H1 (cell line): ENCODE results near the gene SNRPB2. TPM values are rescaled to one million over a fixed set of nuclear protein-coding genes. Genes with fewer than 3 reads are reported as not detected.

ENCODE experiments used
- CTCF ChIA-PET: fragments of 300-600 bp; sonication (Branson Sonifier 250); formaldehyde crosslinking; loops from one replicate; lab custom pipeline; 2021; ENCODE audit not compliant: partially characterized antibody; lab: Charles Lee
- POLR2A ChIA-PET: fragments of 300-600 bp; sonication (Branson Sonifier 250); formaldehyde crosslinking; loops from one replicate; lab custom pipeline; 2021; ENCODE audit warnings: inconsistent platforms; ENCODE audit not compliant: partially characterized antibody; lab: Charles Lee
- DNase-seq, 2 experiments: peaks; one replicate each; pipeline versions ENCODE4 v3.0.0 to v3.0.0-alpha.2; 2010 to 2022; ENCODE audit warnings: low spot score in 2 of 2, low read depth in 1 of 2, mixed read lengths in 1 of 2
- FAIRE-seq: peaks from 2 replicates; lab custom pipeline; 2011; peaks lifted over from hg19 to GRCh38; lab: Jason Lieb, UNC
- H2AFZ ChIP-seq: 2 replicates; pipeline ENCODE4 v1.8.1; 2012; ENCODE audit warnings: low read length, inconsistent platforms
- H2AK5ac ChIP-seq: 2 replicates; pipeline ENCODE4 v1.6.1; 2013; ENCODE audit warnings: low read depth, low read length
- H2BK120ac ChIP-seq: replicated peaks from 2 replicates; pipeline ENCODE3; 2013; ENCODE audit warnings: low read depth, low read length, inconsistent platforms
- H2BK12ac ChIP-seq: 2 replicates; pipeline ENCODE4 v1.6.1; 2013; ENCODE audit warnings: low read depth, low read length
- H2BK15ac ChIP-seq: 2 replicates; pipeline ENCODE4 v1.6.1; 2013; ENCODE audit warnings: low read length
- H2BK20ac ChIP-seq: 2 replicates; pipeline ENCODE4 v1.6.1; 2013; ENCODE audit warnings: low read length
- H2BK5ac ChIP-seq: 2 replicates; pipeline ENCODE4 v1.6.1; 2013; ENCODE audit warnings: low read depth, low read length
- H3K14ac ChIP-seq: 2 replicates; pipeline ENCODE4 v1.6.1; 2013; ENCODE audit warnings: inconsistent platforms; ENCODE audit not compliant: insufficient read length
- H3K18ac ChIP-seq: 2 replicates; pipeline ENCODE4 v1.6.1; 2013; ENCODE audit warnings: low read length; ENCODE audit errors: extremely low read depth
- H3K23ac ChIP-seq: 2 replicates; pipeline ENCODE4 v1.6.1; 2013; ENCODE audit warnings: inconsistent platforms; ENCODE audit not compliant: insufficient read length
- H3K23me2 ChIP-seq: 2 replicates; pipeline ENCODE4 v1.6.1; 2013; ENCODE audit warnings: low read depth, low read length
- H3K27ac ChIP-seq: 2 replicates; pipeline ENCODE4 v1.6.1; 2011; ENCODE audit warnings: low read depth, low read length, inconsistent platforms
- H3K27me3 ChIP-seq, 4 experiments: replicated peaks in 1 of 4; 1 replicate in 1 of 4; 2 replicates in 3 of 4; pipeline versions ENCODE4 v1.6.1 to v1.8.1; 2011 to 2013; ENCODE audit warnings: low read length in 3 of 4, mild to moderate bottlenecking in 3 of 4, inconsistent platforms in 2 of 4, mixed read lengths in 2 of 4, moderate library complexity in 1 of 4; ENCODE audit not compliant: control insufficient read depth in 3 of 4, insufficient read depth in 3 of 4; ENCODE audit errors: extremely low read depth in 1 of 4
- H3K36me3 ChIP-seq, 4 experiments: 2 replicates each; pipeline versions ENCODE4 v1.6.1 to v1.8.1; 2011 to 2013; ENCODE audit warnings: mild to moderate bottlenecking in 4 of 4, low read length in 3 of 4, moderate library complexity in 2 of 4, control low read depth in 1 of 4, inconsistent platforms in 1 of 4; ENCODE audit not compliant: insufficient read depth in 4 of 4, control insufficient read depth in 2 of 4
- H3K4ac ChIP-seq: replicated peaks from 2 replicates; pipeline ENCODE3; 2013; ENCODE audit warnings: low read length, low read depth, mixed read lengths, inconsistent platforms; ENCODE audit not compliant: insufficient read length
- H3K4me1 ChIP-seq, 4 experiments: replicated peaks in 1 of 4; 1 replicate in 1 of 4; 2 replicates in 3 of 4; pipeline versions ENCODE4 v1.6.1 to v1.8.1; 2011 to 2013; ENCODE audit warnings: low read length in 3 of 4, inconsistent platforms in 2 of 4, mixed read lengths in 1 of 4; ENCODE audit not compliant: insufficient read depth in 4 of 4, control insufficient read depth in 3 of 4
- H3K4me2 ChIP-seq, 2 experiments: 2 replicates each; pipeline versions ENCODE4 v1.6.1 to v1.8.1; 2011 to 2013; ENCODE audit warnings: low read depth in 2 of 2, low read length in 2 of 2, control low read depth in 1 of 2, inconsistent platforms in 1 of 2, mild to moderate bottlenecking in 1 of 2; ENCODE audit not compliant: insufficient read depth in 1 of 2
- H3K4me3 ChIP-seq, 4 experiments: fragments of 200-600, 300-600 bp in 1 of 4; sonication (generic), shearing (Covaris generic), sonication (Bioruptor Twin) in 1 of 4; 2 replicates each; pipeline versions ENCODE4 v1.5.1 to v1.8.1; 2011 to 2016; ENCODE audit warnings: low read length in 4 of 4, low read depth in 3 of 4, control low read depth in 2 of 4, inconsistent platforms in 2 of 4, mild to moderate bottlenecking in 2 of 4, mixed read lengths in 1 of 4, moderate library complexity in 1 of 4; ENCODE audit not compliant: insufficient read depth in 2 of 4; ENCODE audit errors: extremely low read depth in 1 of 4
- H3K56ac ChIP-seq: replicated peaks from 2 replicates; pipeline ENCODE3; 2013; ENCODE audit warnings: low read depth, mild to moderate bottlenecking, mixed read lengths, low read length, inconsistent platforms; ENCODE audit not compliant: insufficient read length
- H3K79me1 ChIP-seq: 2 replicates; pipeline ENCODE4 v1.6.1; 2013; ENCODE audit warnings: low read depth, low read length, control low read depth
- H3K79me2 ChIP-seq, 2 experiments: 2 replicates each; pipeline versions ENCODE4 v1.6.1 to v1.8.1; 2012 to 2013; ENCODE audit warnings: low read length in 2 of 2, mild to moderate bottlenecking in 2 of 2, inconsistent platforms in 1 of 2; ENCODE audit not compliant: insufficient read depth in 2 of 2, control insufficient read depth in 1 of 2
- H3K9ac ChIP-seq, 4 experiments: replicated peaks in 1 of 4; 1 replicate in 1 of 4; 2 replicates in 3 of 4; pipeline versions ENCODE4 v1.6.1 to v1.8.1; 2011 to 2013; ENCODE audit warnings: low read depth in 3 of 4, low read length in 3 of 4, control low read depth in 2 of 4, mild to moderate bottlenecking in 2 of 4, moderate library complexity in 2 of 4, inconsistent platforms in 1 of 4; ENCODE audit errors: extremely low read depth in 1 of 4
- H3K9me3 ChIP-seq, 2 experiments: 2 replicates each; pipeline versions ENCODE4 v1.6.1 to v1.8.1; 2012 to 2013; ENCODE audit warnings: mild to moderate bottlenecking in 2 of 2, moderate library complexity in 2 of 2, control low read depth in 1 of 2, inconsistent platforms in 1 of 2, low read depth in 1 of 2, low read length in 1 of 2, mixed read lengths in 1 of 2; ENCODE audit not compliant: insufficient read depth in 2 of 2
- H4K20me1 ChIP-seq, 2 experiments: replicated peaks in 1 of 2; 2 replicates each; pipeline versions ENCODE3 to v1.8.1; 2011 to 2013; ENCODE audit warnings: inconsistent platforms in 2 of 2, low read length in 2 of 2, mild to moderate bottlenecking in 1 of 2; ENCODE audit not compliant: insufficient read depth in 2 of 2, control insufficient read depth in 1 of 2
- H4K5ac ChIP-seq: 2 replicates; pipeline ENCODE4 v1.6.1; 2013; ENCODE audit warnings: low read length, low read depth, mixed read lengths, inconsistent platforms; ENCODE audit not compliant: insufficient read length
- H4K8ac ChIP-seq: 2 replicates; pipeline ENCODE4 v1.8.0; 2013; ENCODE audit warnings: mild to moderate bottlenecking, moderate library complexity, low read length, inconsistent platforms; ENCODE audit not compliant: insufficient read depth; ENCODE audit errors: extremely low read depth
- H4K91ac ChIP-seq: replicated peaks from 2 replicates; pipeline ENCODE3; 2013; ENCODE audit warnings: low read length, mixed read lengths, inconsistent platforms; ENCODE audit not compliant: insufficient read length
- BACH1 ChIP-seq: IDR thresholded peaks from 2 replicates; pipeline ENCODE4 v1.6.1; 2012; ENCODE audit warnings: low read length, improper control_type of control experiment
- CBX5 ChIP-seq: fragments of 300-800, 300-1000 bp; sonication (generic); IDR thresholded peaks from 2 replicates; pipeline ENCODE4 v1.7.1; 2016; ENCODE audit warnings: antibody characterized with exemption, low read length, low read depth
- CREB1 ChIP-seq: IDR thresholded peaks from 2 replicates; pipeline ENCODE4 v1.6.1; 2012; ENCODE audit warnings: inconsistent platforms
- HDAC2 ChIP-seq, 2 experiments: fragments of 300-600 bp in 1 of 2; sonication (generic) in 1 of 2; IDR thresholded peaks; 2 replicates each; pipeline ENCODE4 v1.6.1; 2011 to 2012; ENCODE audit warnings: low read depth in 2 of 2, low read length in 2 of 2, mild to moderate bottlenecking in 2 of 2, moderate library complexity in 2 of 2, borderline replicate concordance in 1 of 2, inconsistent platforms in 1 of 2
- NANOG ChIP-seq: IDR thresholded peaks from 2 replicates; pipeline ENCODE4 v1.6.1; 2011; ENCODE audit warnings: low read length, low read depth, mild to moderate bottlenecking, inconsistent platforms; ENCODE audit not compliant: insufficient read depth, poor library complexity, severe bottlenecking
- NRF1 ChIP-seq: IDR thresholded peaks from 2 replicates; pipeline ENCODE4 v1.6.1; 2011; ENCODE audit warnings: mild to moderate bottlenecking, low read depth, low read length, improper control_type of control experiment
- POU5F1 ChIP-seq: IDR thresholded peaks from 2 replicates; pipeline ENCODE4 v1.6.1; 2011; ENCODE audit warnings: low read depth, mild to moderate bottlenecking, low read length, moderate library complexity
- RXRA ChIP-seq: IDR thresholded peaks from 2 replicates; pipeline ENCODE4 v1.6.1; 2011; ENCODE audit warnings: low read depth, mild to moderate bottlenecking, low read length, moderate library complexity; ENCODE audit not compliant: insufficient read depth
- USF2 ChIP-seq: IDR thresholded peaks from 2 replicates; pipeline ENCODE4 v1.6.1; 2011; ENCODE audit warnings: low read length, improper control_type of control experiment
- YY1 ChIP-seq: IDR thresholded peaks from 2 replicates; pipeline ENCODE4 v1.6.1; 2011; ENCODE audit warnings: low read depth, mild to moderate bottlenecking, low read length
- polyA plus RNA-seq, 7 experiments: library from polyadenylated mRNA; depleted of rRNA in 3 of 7; stranded (reverse) in 5 of 7; unstranded in 2 of 7; fragments of >200 nt in 5 of 7; fragments of 200-250 nt in 2 of 7; gene quantifications; 1 replicate in 5 of 7; 2 replicates in 1 of 7; 4 replicates in 1 of 7; pipeline versions ENCODE4 v1.2.1 to v1.2.3, GENCODE V29; 2011 to 2013; ENCODE audit warnings: missing spikeins in 2 of 7, mixed read lengths in 2 of 7
- total RNA-seq: library from RNA; stranded (reverse); fragmentation: NEBNext Ultra II Directional; extraction: Animal tissue kit (Norgen Biotek cat#: 25700); gene quantifications from 2 replicates; pipeline ENCODE4 v1.2.1, GENCODE V29; 2021
- TF ChIP-seq, protein P1 (sequence below): IDR thresholded peaks from 2 replicates; pipeline ENCODE4 v1.6.1; 2012; ENCODE audit warnings: inconsistent platforms
- TF ChIP-seq, protein P2 (sequence below): IDR thresholded peaks from 2 replicates; pipeline ENCODE4 v1.6.1; 2012; ENCODE audit warnings: low read length, inconsistent platforms

Gene SNRPB2
- total and polyA plus RNA-seq, 2 of the 8 experiments (the other 6 are each of a cell fraction or from before 2014, with no cell fraction given) = 49.4 to 102 TPM

GRCh38 chr20:16752901-16753300 lies 23.1 kb downstream of the SNRPB2 start:
- H3K18ac ChIP-seq = no peak overlapping the region
- H3K9ac ChIP-seq = no peak overlapping the region
- no peak overlapping the region for H3K14ac ChIP-seq
- no peak overlapping the region for H2BK120ac ChIP-seq
- no peaks in the 10 kb centered on the region for H3K27me3 ChIP-seq
- FAIRE-seq (no peak), DNase-seq (no peak)
- no peaks in the 10 kb centered on the region for H3K23me2 ChIP-seq
- ChIA-PET CTCF (interaction anchor here (1.2 to 2.0 kb wide), 3 partner anchors 9 to 235 kb away, joined by 3 to 21 read pairs (median 7); no protein-coding TSS in a partner anchor), POLR2A (no interaction called here)
- no peak overlapping the region for H4K5ac ChIP-seq
- no peak overlapping the region for H3K27ac ChIP-seq
- no peaks in the 10 kb centered on the region for H4K20me1 ChIP-seq
- no peak overlapping the region for H4K8ac ChIP-seq
- no peak overlapping the region for H2AK5ac ChIP-seq
- no peaks in the 10 kb centered on the region for H3K79me1 ChIP-seq
- no peak overlapping the region for H2BK5ac ChIP-seq
- no peaks in the 10 kb centered on the region for H3K79me2 ChIP-seq
- peak overlapping the region in 1 of 2 experiments; percentile 36; a peak in 1 of 4 replicates for H3K4me2 ChIP-seq
- H3K23ac ChIP-seq = no peak overlapping the region
- no peak overlapping the region for H2BK15ac ChIP-seq
- no peaks in the 10 kb centered on the region for H3K36me3 ChIP-seq
- H3K9me3 ChIP-seq = peaks cover 11 to 12% of the 10 kb centered on the region in 2 experiments
- no peak overlapping the region for H4K91ac ChIP-seq
- H2BK12ac ChIP-seq = no peak overlapping the region
- H3K4me3 ChIP-seq = no peak overlapping the region
- no peak overlapping the region for H3K4ac ChIP-seq
- H2AFZ ChIP-seq = no peak overlapping the region
- H2BK20ac ChIP-seq = no peak overlapping the region
- H3K4me1 ChIP-seq = peaks cover 0 to 5% (median 2%) of the 10 kb centered on the region in 4 experiments; a peak in 4 of 7 replicates
- H3K56ac ChIP-seq = no peak overlapping the region
- TF ChIP-seq HDAC2 (IDR thresholded peaks at IDR 0.05; ENCODE audit: borderline replicate concordance in 1 of 2, low read depth in 2 of 2, low read length in 2 of 2) (no peak), NRF1 (no peak), BACH1 (no peak), CREB1 (no peak), NANOG (no peak), RXRA (no peak), POU5F1 (no peak), YY1 (no peak), USF2 (no peak), CBX5 (no peak)
- TF ChIP-seq, protein P1, sequence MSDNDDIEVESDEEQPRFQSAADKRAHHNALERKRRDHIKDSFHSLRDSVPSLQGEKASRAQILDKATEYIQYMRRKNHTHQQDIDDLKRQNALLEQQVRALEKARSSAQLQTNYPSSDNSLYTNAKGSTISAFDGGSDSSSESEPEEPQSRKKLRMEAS = no peak
- TF ChIP-seq, protein P2, sequence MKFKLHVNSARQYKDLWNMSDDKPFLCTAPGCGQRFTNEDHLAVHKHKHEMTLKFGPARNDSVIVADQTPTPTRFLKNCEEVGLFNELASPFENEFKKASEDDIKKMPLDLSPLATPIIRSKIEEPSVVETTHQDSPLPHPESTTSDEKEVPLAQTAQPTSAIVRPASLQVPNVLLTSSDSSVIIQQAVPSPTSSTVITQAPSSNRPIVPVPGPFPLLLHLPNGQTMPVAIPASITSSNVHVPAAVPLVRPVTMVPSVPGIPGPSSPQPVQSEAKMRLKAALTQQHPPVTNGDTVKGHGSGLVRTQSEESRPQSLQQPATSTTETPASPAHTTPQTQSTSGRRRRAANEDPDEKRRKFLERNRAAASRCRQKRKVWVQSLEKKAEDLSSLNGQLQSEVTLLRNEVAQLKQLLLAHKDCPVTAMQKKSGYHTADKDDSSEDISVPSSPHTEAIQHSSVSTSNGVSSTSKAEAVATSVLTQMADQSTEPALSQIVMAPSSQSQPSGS = no peak
